Measurements from ENCODE around the gene WDFY4.
A peak's percentile ranks its signal among the peaks of the same experiment; 100 is the strongest.

WDFY4 gene

DNA sequence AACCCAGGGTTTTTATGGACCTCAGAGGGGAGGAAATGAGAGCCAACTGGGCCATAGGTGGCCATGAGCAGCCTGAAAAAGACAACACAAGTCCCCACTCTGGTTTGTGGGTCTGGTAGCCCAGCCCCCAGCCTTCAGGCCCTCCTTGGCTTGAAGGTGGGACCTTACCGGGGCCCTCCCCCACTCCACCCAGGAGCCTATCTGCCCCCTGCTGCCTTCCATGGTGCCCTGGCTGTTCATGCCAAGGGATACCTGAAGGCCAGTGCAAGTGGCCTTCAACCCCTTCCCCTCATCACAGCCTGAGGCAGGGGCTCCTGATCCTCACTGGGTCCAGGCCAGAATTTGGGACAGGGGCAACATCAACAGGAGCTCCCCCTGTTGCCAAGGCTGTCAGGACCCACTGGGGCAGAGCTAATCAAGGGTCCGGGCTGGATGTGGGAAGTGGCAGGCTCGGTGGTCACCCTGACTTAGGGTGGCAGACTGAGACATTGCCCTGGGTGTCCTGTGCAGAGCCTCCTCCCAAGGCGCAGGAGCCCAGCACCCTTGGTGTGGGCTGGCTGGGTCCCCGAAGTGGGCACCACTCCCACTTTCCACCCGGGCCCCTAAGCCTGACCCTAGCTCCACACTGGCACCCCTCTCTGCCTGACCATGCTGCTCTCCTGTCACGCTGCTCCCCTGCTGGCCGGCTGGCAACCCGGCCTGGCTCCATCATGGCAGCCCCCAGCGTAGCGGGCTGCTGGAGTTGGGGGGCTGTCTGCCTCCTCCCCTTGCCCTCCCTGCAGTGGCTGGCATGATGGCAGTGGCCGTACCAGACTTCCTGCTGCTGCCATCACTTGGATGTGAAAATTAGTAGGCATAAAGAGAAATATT is 6.4 kb downstream of the WDFY4 start:
- no peak for DNase-seq

DNA sequence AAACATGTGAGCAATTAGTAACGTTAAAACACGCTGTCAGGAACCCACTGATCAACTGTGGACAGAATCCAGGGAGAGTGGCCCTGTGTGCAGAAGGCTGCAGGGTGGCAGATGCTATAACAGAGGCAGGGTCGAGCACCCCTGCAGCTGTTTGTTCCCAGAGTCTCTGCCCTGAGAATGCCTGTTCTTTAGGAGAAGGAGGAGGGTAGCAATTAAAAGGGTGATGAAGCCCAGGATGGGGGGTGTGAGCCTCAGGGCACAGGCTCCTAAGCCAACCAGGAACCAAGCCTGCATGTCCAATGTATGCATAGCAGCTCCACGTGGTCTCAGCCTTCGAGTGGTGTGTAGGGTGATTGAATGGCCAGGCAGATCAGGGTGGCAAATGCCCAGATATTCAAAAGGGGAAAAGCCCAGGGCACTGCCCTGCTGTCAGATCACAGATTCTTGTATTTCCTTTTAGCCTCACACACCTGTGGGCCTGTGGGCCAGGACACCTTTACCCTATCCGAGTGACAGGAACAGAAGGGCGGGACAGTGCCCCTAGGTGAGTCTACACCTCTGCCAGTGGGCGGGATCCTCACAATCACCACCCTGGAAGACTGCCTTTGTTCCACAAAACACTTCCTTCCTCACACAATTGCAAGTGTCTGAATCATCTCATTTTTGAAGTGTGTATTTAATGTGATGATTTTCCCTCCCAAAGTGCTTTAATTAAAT is 7.3 kb downstream of the WDFY4 start:
- DNase-seq = no peak

DNA sequence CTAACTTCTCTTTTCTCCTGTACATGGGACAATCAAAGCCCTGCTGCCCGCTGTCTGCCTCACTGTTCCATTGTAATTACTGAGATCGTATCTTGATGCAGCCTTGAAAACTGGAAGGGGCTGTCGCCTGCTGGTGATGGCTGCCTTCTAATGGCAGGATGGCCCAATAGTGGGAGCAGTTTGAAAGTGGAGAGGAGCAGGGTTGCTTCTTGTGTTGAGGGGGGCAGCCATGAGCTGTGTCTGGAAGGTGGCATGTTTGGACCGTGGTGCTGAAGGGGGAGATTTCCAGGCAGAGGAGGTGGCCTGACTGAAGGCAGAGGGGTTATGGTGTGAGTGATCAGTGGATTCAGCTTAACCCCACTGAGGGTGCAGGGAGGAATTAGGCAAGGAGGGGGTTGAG is 8.1 kb downstream of the WDFY4 start:
- no peak for DNase-seq

DNA sequence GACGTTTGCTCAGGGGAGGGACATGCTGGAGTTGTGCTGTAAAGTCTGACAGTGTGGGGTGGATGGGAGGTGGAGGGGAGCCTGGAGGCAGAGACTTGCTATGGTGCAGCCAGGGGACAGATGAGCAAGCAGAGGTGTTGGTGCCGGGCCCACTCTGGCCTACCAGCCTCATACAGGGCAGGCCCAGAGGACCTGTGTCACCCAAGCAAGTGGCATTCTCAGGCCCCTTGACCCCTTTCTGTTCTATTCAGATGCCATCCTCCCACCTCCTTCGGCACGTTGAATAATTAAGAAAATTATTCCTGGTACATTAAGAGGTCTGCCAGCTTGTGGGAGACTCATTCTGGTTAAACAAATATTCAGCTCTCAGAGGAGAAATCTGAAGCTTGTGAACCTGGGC is 8.5 kb downstream of the WDFY4 start:
- DNase-seq = no peak

GRCh38 chr10:48694371-48695030 is 9.8 kb downstream of the WDFY4 start:
- no peak for DNase-seq

- DNase-seq = no peak
Measured at GRCh38 chr10:48695636-48696534, 11.2 kb downstream of the WDFY4 start.

GRCh38 chr10:48696535-48696873 is 11.8 kb downstream of the WDFY4 start:
- DNase-seq = no peak

DNA sequence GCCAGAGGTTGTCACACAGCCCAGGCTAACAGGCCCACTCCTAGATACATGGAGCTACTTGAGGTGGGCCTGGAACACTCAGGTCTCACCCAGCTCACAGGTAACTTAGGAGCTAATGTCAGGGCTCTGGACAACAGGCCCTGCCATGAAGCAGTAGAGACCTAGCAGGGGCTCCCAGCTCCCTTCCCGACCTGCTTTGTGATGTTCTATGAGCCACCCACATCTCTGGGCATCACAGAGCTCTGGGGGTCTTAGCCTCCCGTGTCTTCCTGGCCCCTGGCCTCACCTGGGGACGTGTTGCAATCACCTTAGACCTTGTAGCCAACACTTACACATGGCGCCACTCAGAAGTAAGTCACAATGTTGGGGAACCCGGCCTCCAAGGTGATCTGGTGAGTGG is 12.4 kb downstream of the WDFY4 start:
- no peak for DNase-seq

- DNase-seq = no peak
Measured at GRCh38 chr10:48697821-48698764, 13.4 kb downstream of the WDFY4 start.

- no peak for DNase-seq
Measured at GRCh38 chr10:48699011-48699627, 14.4 kb downstream of the WDFY4 start.

DNA sequence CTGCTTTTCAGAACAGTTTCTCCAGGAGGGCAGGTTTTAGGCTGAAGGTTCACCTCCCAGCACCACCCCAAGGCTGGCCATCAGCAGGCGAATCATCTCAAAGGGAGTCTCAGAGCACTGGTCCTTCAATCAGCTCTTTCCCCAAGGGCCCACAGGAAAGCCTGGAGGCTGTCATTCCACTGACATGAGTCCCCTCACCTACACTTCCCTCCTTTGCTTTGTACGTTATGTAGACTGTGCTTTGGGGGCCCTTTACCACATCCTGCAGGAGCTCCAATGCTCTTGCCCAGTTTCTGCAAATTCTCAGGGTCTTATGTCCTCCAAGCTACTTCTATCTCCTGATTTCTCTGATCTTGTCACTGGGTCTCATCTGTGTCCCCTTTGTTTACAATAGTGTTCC is 15.4 kb downstream of the WDFY4 start:
- DNase-seq = no peak

DNA sequence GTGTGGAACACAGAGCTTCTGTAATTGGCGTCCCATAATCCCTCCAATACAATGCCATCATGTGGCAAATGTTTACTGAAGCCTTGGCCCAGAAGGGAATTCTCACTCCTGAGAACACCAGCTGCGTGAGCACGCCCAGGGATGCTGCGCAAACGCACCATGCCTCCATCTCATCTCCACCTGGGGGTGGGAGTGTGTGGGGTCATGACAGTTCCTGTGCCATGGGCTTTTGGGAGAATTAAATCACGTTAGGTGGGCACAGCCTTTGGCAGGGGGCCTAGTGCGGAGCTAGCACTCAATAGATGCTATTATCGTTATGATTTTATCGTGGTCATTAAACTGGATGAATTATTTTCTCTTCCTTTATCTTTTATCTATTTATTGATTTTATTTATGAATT is 15.8 kb downstream of the WDFY4 start:
- no peak for DNase-seq

DNA sequence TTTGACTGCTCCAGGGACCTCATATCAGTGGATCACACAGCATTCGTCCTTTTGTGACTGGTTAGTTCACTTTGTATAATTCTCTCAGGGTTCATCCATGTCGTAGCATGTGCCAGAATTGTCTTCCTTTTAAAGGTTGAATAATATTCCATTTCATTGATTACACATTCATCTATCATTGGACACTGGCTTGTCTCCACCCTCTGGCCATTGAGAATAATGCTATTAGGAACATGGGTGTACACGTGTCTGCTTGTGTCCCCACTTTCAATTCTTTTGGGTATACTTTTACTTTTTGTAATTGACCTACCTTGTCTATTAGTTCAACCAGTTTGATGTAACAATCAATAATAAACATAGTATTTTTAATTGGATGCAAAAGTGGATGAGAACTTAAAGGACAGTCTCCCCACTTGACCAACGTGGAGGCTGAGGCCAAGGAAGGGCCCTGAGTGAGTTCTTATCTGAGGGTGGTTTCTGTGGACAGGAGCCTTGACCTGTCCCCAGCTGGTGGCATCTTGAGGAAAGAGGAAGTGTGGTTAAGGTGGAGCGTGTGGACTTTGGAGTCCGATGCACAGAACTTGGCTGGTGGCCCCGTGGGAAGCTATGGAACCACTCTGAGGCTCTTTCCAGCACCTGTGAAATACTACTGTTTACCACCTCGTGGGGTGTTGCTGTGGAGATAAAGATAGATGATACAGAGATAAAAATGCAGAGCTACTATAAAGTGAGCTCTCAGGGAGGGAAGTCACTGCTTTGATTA is 16.6 kb downstream of the WDFY4 start:
- DNase-seq = no peak

- DNase-seq = peak; percentile 27
Measured at GRCh38 chr10:48701941-48702340, 17.3 kb downstream of the WDFY4 start.

DNA sequence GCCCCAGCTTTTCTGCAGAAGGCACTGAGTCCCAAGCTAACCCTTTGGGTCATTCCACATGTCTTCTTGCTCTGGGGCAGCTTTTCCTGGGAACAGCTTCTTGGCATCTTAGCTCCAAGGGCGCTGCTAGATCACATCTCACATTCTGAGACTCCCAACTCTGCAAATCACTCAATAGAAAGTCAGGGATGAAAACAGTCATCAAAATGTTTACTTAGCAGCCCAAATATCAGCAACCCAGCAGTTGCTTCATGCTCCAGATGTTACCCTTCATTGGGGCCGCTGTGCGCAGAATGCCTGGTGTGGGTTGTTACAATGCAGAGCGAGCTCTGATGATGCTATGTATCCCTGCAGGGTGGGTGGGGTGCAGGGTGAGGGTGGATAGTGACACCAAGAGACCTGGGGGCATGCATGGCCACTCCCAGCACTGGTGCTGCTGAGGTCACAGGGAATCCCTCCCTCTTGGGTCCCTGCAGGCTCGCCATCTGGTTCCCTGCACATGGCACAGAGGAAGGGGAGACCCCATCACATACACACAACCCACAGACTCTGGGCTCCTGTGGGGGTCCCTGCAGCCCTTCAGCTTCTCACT is 19.0 kb downstream of the WDFY4 start:
- DNase-seq = no peak

GRCh38 chr10:48704156-48704555 is 19.5 kb downstream of the WDFY4 start:
- DNase-seq = no peak

DNA sequence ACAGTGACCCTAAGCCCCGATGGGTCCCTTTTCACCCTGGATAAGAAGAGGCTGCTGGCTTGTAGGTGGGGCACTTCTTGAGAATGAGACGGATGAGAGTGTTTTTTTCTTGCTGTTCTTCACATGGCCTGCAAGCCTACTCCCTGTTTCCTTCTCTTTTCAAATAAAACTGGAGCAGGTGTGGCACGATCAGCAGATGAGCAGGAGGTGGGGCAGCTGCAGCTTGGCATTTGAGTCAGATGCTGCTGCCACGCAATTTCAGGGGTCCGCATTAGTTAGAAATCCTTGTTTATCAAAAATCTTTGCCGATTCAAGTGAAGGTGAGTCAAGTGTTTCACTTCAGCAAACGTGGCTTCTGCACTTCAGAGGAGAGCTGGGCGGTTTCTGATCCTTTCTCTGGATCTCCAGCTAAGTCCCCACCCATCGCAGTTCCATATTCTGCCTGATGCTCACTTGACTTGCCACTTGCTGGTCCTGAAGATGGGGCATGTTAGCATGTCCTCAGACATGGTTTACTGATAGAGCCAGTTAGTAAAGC is 20.8 kb downstream of the WDFY4 start:
- no peak for DNase-seq

DNA sequence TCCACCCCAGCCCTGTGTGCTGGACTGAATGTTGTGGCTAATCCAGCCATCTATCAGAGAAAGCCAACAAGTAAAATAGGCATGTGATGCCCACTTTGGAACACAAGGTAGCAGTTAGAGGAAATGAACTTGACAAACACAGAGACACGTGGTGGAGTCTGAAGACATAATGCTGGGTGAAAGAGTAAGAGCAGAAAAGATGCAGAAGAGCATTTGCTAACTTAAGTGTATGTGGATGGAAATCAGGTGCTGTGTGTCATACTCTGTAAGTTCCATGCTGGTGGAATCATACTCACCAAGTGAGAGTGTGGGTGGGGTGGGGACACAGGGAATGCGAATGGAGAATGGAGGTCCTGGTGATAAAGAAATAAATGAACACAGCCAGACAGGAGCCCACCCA is 22.8 kb downstream of the WDFY4 start:
- peak; percentile 36 for DNase-seq

GRCh38 chr10:48708144-48708543 is 23.5 kb downstream of the WDFY4 start:
- peak; percentile 23 for DNase-seq
